HepG2 (cell line): ENCODE data around the gene ABHD12. TPM values are rescaled to one million over a fixed set of nuclear protein-coding genes. Genes with fewer than 3 reads are reported as not detected.

Experiments used
- FOXA1 ChIP-seq, 2 experiments: fragments of 450-650 bp in 1 of 2; sonication (generic) in 1 of 2; formaldehyde crosslinking in 1 of 2; IDR thresholded peaks; 2 replicates each; pipeline versions ENCODE4 v1.4.0 to v1.6.1; 2016 to 2020; ENCODE audit warnings: missing genetic modification reagents in 1 of 2
- FOXK1 ChIP-seq: sonication (generic); formaldehyde crosslinking; IDR thresholded peaks from 2 replicates; pipeline ENCODE4 v1.4.0; 2020; ENCODE audit warnings: low read depth, missing genetic modification reagents, borderline replicate concordance
- GPN1 ChIP-seq: sonication (generic); formaldehyde crosslinking; IDR thresholded peaks from 2 replicates; pipeline ENCODE4 v1.5.1; 2020; ENCODE audit warnings: missing genetic modification reagents, borderline replicate concordance
- KAT8 ChIP-seq: IDR thresholded peaks from 2 replicates; pipeline ENCODE4 v1.6.1; 2016; ENCODE audit warnings: missing genetic modification reagents, missing compliant biosample characterization
- KDM5B ChIP-seq: sonication (generic); formaldehyde crosslinking; IDR thresholded peaks from 2 replicates; pipeline ENCODE4 v1.4.0; 2020; ENCODE audit warnings: missing genetic modification reagents, mild to moderate bottlenecking, borderline replicate concordance
- MBD4 ChIP-seq: IDR thresholded peaks from 2 replicates; pipeline ENCODE4 v1.6.1; 2012; ENCODE audit warnings: low read length, inconsistent platforms, borderline replicate concordance
- MZF1 ChIP-seq: sonication (generic); formaldehyde crosslinking; IDR thresholded peaks from 2 replicates; pipeline ENCODE4 v1.8.1; 2023; ENCODE audit warnings: mild to moderate bottlenecking, missing genetic modification reagents, borderline replicate concordance
- NR2F6 ChIP-seq, 2 experiments: IDR thresholded peaks; 2 replicates each; pipeline ENCODE4 v1.6.1; 2016; ENCODE audit warnings: antibody characterized with exemption in 1 of 2, mild to moderate bottlenecking in 1 of 2
- POLR2G ChIP-seq: fragments of 200-400 bp; formaldehyde crosslinking; IDR thresholded peaks from 2 replicates; pipeline ENCODE4 v1.6.1; 2018; ENCODE audit warnings: mild to moderate bottlenecking, low read depth, low read length, moderate library complexity
- RFXAP ChIP-seq: sonication (generic); formaldehyde crosslinking; IDR thresholded peaks from 2 replicates; pipeline ENCODE4 v1.4.0; 2020; ENCODE audit warnings: missing genetic modification reagents, borderline replicate concordance
- SMAD9 ChIP-seq: sonication (generic); formaldehyde crosslinking; IDR thresholded peaks from 2 replicates; pipeline ENCODE4 v1.5.1; 2020; ENCODE audit warnings: mild to moderate bottlenecking, missing genetic modification reagents
- SP4 ChIP-seq: sonication (generic); formaldehyde crosslinking; IDR thresholded peaks from 2 replicates; pipeline ENCODE4 v1.8.1; 2023; ENCODE audit warnings: mild to moderate bottlenecking, missing genetic modification reagents
- ZBTB33 ChIP-seq: sonication (generic); formaldehyde crosslinking; IDR thresholded peaks from 2 replicates; pipeline ENCODE4 v1.4.0; 2020; ENCODE audit warnings: missing genetic modification reagents
- ZNF230 ChIP-seq: sonication (generic); formaldehyde crosslinking; IDR thresholded peaks from 2 replicates; pipeline ENCODE4 v1.4.0; 2020; ENCODE audit warnings: mild to moderate bottlenecking, missing genetic modification reagents
- ZNF335 ChIP-seq: sonication (generic); formaldehyde crosslinking; IDR thresholded peaks from 2 replicates; pipeline ENCODE4 v1.4.0; 2020; ENCODE audit warnings: missing genetic modification reagents
- ZNF343 ChIP-seq: sonication (generic); formaldehyde crosslinking; IDR thresholded peaks from 2 replicates; pipeline ENCODE4 v1.4.0; 2020; ENCODE audit warnings: mild to moderate bottlenecking, missing genetic modification reagents
- ZNF484 ChIP-seq: sonication (generic); formaldehyde crosslinking; IDR thresholded peaks from 2 replicates; pipeline ENCODE4 v1.5.1; 2020; ENCODE audit warnings: mild to moderate bottlenecking, low read depth, missing genetic modification reagents, borderline replicate concordance
- ZNF605 ChIP-seq: sonication (generic); formaldehyde crosslinking; IDR thresholded peaks from 2 replicates; pipeline ENCODE4 v1.8.0; 2022; ENCODE audit warnings: mild to moderate bottlenecking, missing genetic modification reagents
- ZNF782 ChIP-seq: sonication (generic); formaldehyde crosslinking; IDR thresholded peaks from 2 replicates; pipeline ENCODE4 v1.4.0; 2020; ENCODE audit warnings: missing genetic modification reagents, mild to moderate bottlenecking, borderline replicate concordance
- ZSCAN21 ChIP-seq: sonication (generic); formaldehyde crosslinking; IDR thresholded peaks from 2 replicates; pipeline ENCODE4 v1.8.0; 2022; ENCODE audit warnings: mild to moderate bottlenecking, missing genetic modification reagents, moderate library complexity, borderline replicate concordance
- polyA plus RNA-seq, 8 experiments: library from polyadenylated mRNA; depleted of rRNA in 3 of 8; stranded (reverse) in 7 of 8; unstranded in 1 of 8; fragments of >200 nt; fragmentation: Illumina TruSeq in 4 of 8; extraction: Trizol in 4 of 8; gene quantifications; 2 replicates each; pipeline versions ENCODE4 v1.2.1 to v1.2.3, GENCODE V29; 2011 to 2016; ENCODE audit warnings: low read depth in 4 of 8, missing spikeins in 1 of 8, mixed read lengths in 1 of 8; ENCODE audit not compliant: insufficient read depth in 1 of 8
- total RNA-seq, 5 experiments: library from RNA; depleted of rRNA; stranded (reverse); fragments of >200 nt; fragmentation: Illumina TruSeq; extraction: Trizol; gene quantifications; 2 replicates each; pipeline ENCODE4 v1.2.3, GENCODE V29; 2016; ENCODE audit warnings: low read depth in 1 of 5
- TF ChIP-seq, protein P1 (sequence below): sonication (generic); formaldehyde crosslinking; IDR thresholded peaks from 2 replicates; pipeline ENCODE4 v1.8.0; 2022; ENCODE audit warnings: mild to moderate bottlenecking, missing genetic modification reagents, borderline replicate concordance
- TF ChIP-seq, protein P2 (sequence below): sonication (generic); formaldehyde crosslinking; IDR thresholded peaks from 2 replicates; pipeline ENCODE4 v1.5.0; 2020; ENCODE audit warnings: mild to moderate bottlenecking, low read depth, missing genetic modification reagents, borderline replicate concordance
- TF ChIP-seq, protein P3 (sequence below): sonication (generic); formaldehyde crosslinking; IDR thresholded peaks from 2 replicates; pipeline ENCODE4 v1.5.0; 2020; ENCODE audit warnings: missing genetic modification reagents

ABHD12 gene
- total and polyA plus RNA-seq, 2 of the 13 experiments (the other 11 are each of a cell fraction or from before 2014, with no cell fraction given): 23.5 to 72.1 TPM

DNA sequence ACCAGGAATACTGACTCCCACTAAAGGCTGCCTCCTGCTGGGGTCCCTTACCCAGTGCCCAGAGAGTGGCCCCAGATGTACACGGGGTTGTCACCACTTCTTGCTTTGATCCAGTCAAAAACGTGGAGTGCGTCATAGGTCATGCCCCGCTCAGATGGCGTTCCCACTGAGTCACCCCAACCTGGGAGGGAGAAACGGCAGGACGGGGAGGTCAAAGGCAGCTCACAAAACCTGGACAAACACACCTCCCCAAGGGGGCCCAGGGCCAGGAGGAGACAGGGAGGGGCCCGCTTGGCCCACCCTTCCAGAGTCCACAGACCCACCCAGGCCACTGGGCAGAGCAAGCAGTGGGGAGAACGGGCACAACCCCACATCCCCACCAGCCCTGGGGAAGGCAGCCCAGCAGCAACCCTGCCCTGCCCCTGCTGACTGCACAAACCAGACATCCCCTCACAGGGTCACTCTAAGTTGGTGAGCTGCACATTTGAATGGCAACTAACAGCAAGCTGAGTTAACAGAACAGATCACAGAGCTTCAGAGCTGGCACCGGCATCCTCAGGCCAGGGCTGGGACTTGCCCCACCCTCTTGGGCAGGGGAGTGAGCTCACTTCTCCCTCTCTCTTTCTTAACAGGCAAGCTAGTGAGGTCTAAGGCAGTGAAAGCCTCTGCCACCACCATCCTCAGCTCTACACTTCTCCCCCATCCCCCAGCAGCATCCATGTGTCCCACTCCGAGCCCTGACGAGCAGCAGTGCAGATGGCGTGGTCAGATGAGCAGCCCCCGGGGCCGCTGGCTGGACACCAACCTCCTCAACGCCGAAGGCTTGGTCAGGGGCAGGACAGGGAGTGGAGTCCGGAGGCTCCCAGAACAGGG lies 81.0 kb downstream of the ABHD12 start (continued):
- TF ChIP-seq ZBTB33 (CRISPR knock-in tag) (peak; percentile 69), POLR2G (peak; percentile 70), SMAD9 (CRISPR knock-in tag) (peak; percentile 93; the same call in 1 of the 2 replicates), SP4 (CRISPR knock-in tag) (no peak), ZNF484 (CRISPR knock-in tag) (no peak), ZSCAN21 (CRISPR knock-in tag) (peak; percentile 60), ZNF605 (no peak), KDM5B (no peak), ZNF782 (CRISPR knock-in tag) (0 out of 2 replicates have a peak, but pooled peaks have one; percentile 34), NR2F6 (IDR thresholded peaks at IDR 0.05) (peak; percentile 89), NR2F6 (CRISPR knock-in tag; IDR thresholded peaks at IDR 0.05) (peak; percentile 92), MBD4 (no peak), FOXA1 (IDR thresholded peaks at IDR 0.05) (no peak), FOXA1 (CRISPR knock-in tag; IDR thresholded peaks at IDR 0.05) (peak; percentile 6; the same call in 1 of the 2 replicates), FOXK1 (no peak), KAT8 (CRISPR knock-in tag) (no peak), GPN1 (CRISPR knock-in tag) (no peak), ZNF335 (no peak; the same call in 1 of the 2 replicates), ZNF230 (CRISPR knock-in tag) (0 out of 2 replicates have a peak, but pooled peaks have one; percentile 4), MZF1 (CRISPR knock-in tag) (no peak), ZNF343 (no peak), RFXAP (no peak)
- TF ChIP-seq, protein P1, sequence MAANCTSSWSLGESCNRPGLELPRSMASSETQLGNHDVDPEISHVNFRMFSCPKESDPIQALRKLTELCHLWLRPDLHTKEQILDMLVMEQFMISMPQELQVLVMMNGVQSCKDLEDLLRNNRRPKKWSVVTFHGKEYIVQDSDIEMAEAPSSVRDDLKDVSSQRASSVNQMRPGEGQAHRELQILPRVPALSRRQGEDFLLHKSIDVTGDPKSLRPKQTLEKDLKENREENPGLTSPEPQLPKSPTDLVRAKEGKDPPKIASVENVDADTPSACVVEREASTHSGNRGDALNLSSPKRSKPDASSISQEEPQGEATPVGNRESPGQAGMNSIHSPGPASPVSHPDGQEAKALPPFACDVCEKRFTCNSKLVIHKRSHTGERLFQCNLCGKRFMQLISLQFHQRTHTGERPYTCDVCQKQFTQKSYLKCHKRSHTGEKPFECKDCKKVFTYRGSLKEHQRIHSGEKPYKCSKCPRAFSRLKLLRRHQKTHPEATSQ (CRISPR knock-in tag): 0 out of 2 replicates have a peak, but pooled peaks have one; percentile 18
- TF ChIP-seq, protein P2, sequence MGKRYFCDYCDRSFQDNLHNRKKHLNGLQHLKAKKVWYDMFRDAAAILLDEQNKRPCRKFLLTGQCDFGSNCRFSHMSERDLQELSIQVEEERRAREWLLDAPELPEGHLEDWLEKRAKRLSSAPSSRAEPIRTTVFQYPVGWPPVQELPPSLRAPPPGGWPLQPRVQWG (CRISPR knock-in tag): no peak
- TF ChIP-seq, protein P3, sequence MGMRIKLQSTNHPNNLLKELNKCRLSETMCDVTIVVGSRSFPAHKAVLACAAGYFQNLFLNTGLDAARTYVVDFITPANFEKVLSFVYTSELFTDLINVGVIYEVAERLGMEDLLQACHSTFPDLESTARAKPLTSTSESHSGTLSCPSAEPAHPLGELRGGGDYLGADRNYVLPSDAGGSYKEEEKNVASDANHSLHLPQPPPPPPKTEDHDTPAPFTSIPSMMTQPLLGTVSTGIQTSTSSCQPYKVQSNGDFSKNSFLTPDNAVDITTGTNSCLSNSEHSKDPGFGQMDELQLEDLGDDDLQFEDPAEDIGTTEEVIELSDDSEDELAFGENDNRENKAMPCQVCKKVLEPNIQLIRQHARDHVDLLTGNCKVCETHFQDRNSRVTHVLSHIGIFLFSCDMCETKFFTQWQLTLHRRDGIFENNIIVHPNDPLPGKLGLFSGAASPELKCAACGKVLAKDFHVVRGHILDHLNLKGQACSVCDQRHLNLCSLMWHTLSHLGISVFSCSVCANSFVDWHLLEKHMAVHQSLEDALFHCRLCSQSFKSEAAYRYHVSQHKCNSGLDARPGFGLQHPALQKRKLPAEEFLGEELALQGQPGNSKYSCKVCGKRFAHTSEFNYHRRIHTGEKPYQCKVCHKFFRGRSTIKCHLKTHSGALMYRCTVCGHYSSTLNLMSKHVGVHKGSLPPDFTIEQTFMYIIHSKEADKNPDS (CRISPR knock-in tag): no peak
